Measurements from ENCODE around the gene METTL2B.
"Not testable (repeated sequence)": the region's sequence is repeated elsewhere in the genome, so short reads cannot be mapped to it uniquely, and the experiment has no call there.

DNA sequence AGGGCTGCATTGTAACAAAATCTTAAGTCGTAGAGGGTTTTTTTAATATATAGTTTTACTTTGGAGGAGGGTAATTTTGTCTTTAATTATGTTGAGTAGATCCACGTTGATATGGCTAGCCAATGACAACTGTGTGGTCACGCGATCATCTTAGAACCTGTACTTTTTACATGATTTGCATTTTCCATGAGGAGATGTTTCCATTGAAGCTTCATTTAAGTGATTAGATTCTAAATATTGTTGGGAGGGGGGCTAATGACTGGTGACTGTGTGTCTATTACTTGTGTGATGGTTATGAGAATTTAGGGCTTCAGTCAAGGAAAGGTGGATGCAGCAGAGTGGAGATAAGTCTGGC lies 765 bp downstream of the METTL2B start:
- not testable (repeated sequence) for TF ChIP-seq CTCF (IDR thresholded peaks at IDR 0.05; ENCODE audit: low read depth, low read length)
- TF ChIP-seq, protein P1, sequence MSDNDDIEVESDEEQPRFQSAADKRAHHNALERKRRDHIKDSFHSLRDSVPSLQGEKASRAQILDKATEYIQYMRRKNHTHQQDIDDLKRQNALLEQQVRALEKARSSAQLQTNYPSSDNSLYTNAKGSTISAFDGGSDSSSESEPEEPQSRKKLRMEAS (IDR thresholded peaks at IDR 0.05; ENCODE audit: low read depth, low read length) = not testable (repeated sequence)

All from NB4 (cell line).